ENCODE results near the gene BACH2.

The BACH2 gene

DNA sequence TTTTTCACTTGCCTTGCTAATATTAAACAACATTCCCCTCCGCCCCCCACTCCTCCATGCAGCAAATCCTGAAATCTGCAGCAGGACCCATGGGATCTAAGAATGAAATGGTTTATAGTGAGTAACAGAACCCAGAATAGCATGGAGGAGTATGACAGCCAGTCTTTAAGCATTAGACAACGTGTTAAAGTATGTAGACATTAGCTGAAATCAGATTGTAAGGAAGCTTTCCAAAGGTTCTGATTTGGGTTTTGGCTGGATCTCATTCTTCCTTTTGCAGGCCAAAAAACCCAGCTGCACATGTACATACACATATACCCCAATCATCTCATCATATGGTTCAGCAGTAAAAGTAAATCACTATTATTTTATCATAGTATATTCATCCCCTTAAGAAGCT, 275.9 kb downstream of the BACH2 start:
- Histone ChIP-seq H3K4me3 (replicated peaks; ENCODE audit: insufficient read depth, low read length) (no peak overlapping the region), H3K27me3 (ENCODE audit: insufficient read depth, poor library complexity, severe bottlenecking) (no peaks in the 10 kb centered on the region), H3K27ac (replicated peaks) (no peak overlapping the region)
- no peak for DNase-seq (ENCODE audit: low read depth in 1 of 2, low spot score in 1 of 2)
- TF ChIP-seq, protein P1, sequence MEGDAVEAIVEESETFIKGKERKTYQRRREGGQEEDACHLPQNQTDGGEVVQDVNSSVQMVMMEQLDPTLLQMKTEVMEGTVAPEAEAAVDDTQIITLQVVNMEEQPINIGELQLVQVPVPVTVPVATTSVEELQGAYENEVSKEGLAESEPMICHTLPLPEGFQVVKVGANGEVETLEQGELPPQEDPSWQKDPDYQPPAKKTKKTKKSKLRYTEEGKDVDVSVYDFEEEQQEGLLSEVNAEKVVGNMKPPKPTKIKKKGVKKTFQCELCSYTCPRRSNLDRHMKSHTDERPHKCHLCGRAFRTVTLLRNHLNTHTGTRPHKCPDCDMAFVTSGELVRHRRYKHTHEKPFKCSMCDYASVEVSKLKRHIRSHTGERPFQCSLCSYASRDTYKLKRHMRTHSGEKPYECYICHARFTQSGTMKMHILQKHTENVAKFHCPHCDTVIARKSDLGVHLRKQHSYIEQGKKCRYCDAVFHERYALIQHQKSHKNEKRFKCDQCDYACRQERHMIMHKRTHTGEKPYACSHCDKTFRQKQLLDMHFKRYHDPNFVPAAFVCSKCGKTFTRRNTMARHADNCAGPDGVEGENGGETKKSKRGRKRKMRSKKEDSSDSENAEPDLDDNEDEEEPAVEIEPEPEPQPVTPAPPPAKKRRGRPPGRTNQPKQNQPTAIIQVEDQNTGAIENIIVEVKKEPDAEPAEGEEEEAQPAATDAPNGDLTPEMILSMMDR (IDR thresholded peaks at IDR 0.05; ENCODE audit: insufficient read depth, low read length): no peak
- no peak for TF ChIP-seq POLR2AphosphoS5 (IDR thresholded peaks at IDR 0.05; ENCODE audit: low read depth)
- no peak for TF ChIP-seq SPI1 (IDR thresholded peaks at IDR 0.05; ENCODE audit: borderline replicate concordance, low read depth)
- TF ChIP-seq GABPA (IDR thresholded peaks at IDR 0.05; ENCODE audit: low read depth): no peak
- TF ChIP-seq, protein P2, sequence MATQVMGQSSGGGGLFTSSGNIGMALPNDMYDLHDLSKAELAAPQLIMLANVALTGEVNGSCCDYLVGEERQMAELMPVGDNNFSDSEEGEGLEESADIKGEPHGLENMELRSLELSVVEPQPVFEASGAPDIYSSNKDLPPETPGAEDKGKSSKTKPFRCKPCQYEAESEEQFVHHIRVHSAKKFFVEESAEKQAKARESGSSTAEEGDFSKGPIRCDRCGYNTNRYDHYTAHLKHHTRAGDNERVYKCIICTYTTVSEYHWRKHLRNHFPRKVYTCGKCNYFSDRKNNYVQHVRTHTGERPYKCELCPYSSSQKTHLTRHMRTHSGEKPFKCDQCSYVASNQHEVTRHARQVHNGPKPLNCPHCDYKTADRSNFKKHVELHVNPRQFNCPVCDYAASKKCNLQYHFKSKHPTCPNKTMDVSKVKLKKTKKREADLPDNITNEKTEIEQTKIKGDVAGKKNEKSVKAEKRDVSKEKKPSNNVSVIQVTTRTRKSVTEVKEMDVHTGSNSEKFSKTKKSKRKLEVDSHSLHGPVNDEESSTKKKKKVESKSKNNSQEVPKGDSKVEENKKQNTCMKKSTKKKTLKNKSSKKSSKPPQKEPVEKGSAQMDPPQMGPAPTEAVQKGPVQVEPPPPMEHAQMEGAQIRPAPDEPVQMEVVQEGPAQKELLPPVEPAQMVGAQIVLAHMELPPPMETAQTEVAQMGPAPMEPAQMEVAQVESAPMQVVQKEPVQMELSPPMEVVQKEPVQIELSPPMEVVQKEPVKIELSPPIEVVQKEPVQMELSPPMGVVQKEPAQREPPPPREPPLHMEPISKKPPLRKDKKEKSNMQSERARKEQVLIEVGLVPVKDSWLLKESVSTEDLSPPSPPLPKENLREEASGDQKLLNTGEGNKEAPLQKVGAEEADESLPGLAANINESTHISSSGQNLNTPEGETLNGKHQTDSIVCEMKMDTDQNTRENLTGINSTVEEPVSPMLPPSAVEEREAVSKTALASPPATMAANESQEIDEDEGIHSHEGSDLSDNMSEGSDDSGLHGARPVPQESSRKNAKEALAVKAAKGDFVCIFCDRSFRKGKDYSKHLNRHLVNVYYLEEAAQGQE (IDR thresholded peaks at IDR 0.05; ENCODE audit: insufficient replicate concordance, low read depth): no peak

DNA sequence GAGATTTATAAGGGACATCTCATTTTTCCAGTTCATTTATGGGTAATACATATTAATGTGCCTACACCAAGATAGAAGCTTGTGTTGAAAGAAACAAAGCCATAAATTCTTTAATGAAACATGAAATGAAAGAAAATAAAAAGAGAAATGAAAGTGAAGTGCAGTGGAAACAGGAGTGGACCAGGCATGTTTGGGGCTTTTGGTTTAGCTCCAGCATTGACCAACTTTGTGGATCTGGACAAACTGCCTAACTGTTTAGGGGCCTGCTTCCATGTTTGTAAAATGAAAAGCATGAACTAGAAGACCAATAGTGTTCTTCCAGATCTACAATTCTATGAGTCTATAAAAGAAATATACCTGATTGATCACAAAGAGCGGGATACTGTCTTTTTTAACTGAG, 277.4 kb downstream of the BACH2 start:
- H3K4me3 ChIP-seq (replicated peaks; ENCODE audit: insufficient read depth, low read length): no peak overlapping the region
- H3K27ac ChIP-seq (replicated peaks): no peak overlapping the region
- H3K27me3 ChIP-seq (ENCODE audit: insufficient read depth, poor library complexity, severe bottlenecking): no peaks in the 10 kb centered on the region
- no peak for DNase-seq (ENCODE audit: low read depth in 1 of 2, low spot score in 1 of 2)
- no peak for TF ChIP-seq POLR2AphosphoS5 (IDR thresholded peaks at IDR 0.05; ENCODE audit: low read depth)
- TF ChIP-seq, protein P1 (IDR thresholded peaks at IDR 0.05; ENCODE audit: insufficient read depth, low read length): no peak
- TF ChIP-seq GABPA (IDR thresholded peaks at IDR 0.05; ENCODE audit: low read depth): no peak
- TF ChIP-seq, protein P2 (IDR thresholded peaks at IDR 0.05; ENCODE audit: insufficient replicate concordance, low read depth): no peak
- no peak for TF ChIP-seq SPI1 (IDR thresholded peaks at IDR 0.05; ENCODE audit: borderline replicate concordance, low read depth)

DNA sequence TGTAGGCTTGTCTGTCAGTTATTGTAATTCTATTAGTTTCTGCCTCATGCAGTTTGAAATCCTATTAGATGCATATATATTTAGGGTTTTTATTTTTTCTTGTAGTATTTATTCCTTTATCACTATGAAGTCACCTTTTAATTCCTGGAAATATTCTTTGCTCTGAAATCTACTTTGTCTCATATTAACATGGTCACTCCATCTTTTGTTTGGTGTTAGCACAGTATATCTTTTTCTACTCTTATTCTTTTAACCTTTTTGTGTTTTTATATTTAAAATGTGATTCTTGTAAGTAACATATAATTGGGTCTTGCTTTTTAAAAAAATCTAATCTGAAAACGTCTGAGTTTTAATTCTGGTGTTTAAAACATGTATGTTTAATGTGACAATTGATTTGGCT, 280.8 kb downstream of the BACH2 start:
- Histone ChIP-seq H3K4me3 (replicated peaks; ENCODE audit: insufficient read depth, low read length) (no peak overlapping the region), H3K27me3 (ENCODE audit: insufficient read depth, poor library complexity, severe bottlenecking) (no peaks in the 10 kb centered on the region), H3K27ac (replicated peaks) (no peak overlapping the region)
- no peak for DNase-seq (ENCODE audit: low read depth in 1 of 2, low spot score in 1 of 2)
- TF ChIP-seq, protein P2 (IDR thresholded peaks at IDR 0.05; ENCODE audit: insufficient replicate concordance, low read depth): no peak
- TF ChIP-seq POLR2AphosphoS5 (IDR thresholded peaks at IDR 0.05; ENCODE audit: low read depth): no peak
- TF ChIP-seq GABPA (IDR thresholded peaks at IDR 0.05; ENCODE audit: low read depth): no peak
- TF ChIP-seq, protein P1 (IDR thresholded peaks at IDR 0.05; ENCODE audit: insufficient read depth, low read length): no peak
- no peak for TF ChIP-seq SPI1 (IDR thresholded peaks at IDR 0.05; ENCODE audit: borderline replicate concordance, low read depth)
